Measurements from ENCODE around the gene DHX32.
A peak's percentile ranks its signal among the peaks of the same experiment; 100 is the strongest.
"Not testable (repeated sequence)": the region's sequence is repeated elsewhere in the genome, so short reads cannot be mapped to it uniquely, and the experiment has no call there.

The DHX32 gene, protein sequence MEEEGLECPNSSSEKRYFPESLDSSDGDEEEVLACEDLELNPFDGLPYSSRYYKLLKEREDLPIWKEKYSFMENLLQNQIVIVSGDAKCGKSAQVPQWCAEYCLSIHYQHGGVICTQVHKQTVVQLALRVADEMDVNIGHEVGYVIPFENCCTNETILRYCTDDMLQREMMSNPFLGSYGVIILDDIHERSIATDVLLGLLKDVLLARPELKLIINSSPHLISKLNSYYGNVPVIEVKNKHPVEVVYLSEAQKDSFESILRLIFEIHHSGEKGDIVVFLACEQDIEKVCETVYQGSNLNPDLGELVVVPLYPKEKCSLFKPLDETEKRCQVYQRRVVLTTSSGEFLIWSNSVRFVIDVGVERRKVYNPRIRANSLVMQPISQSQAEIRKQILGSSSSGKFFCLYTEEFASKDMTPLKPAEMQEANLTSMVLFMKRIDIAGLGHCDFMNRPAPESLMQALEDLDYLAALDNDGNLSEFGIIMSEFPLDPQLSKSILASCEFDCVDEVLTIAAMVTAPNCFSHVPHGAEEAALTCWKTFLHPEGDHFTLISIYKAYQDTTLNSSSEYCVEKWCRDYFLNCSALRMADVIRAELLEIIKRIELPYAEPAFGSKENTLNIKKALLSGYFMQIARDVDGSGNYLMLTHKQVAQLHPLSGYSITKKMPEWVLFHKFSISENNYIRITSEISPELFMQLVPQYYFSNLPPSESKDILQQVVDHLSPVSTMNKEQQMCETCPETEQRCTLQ

GRCh38 chr10:125881192-125881591, at the start of gene DHX32:
DHX32 (minus strand) TSS chr10:125881292; CDS start chr10:125880824, 468 bp downstream.
- no peak for DNase-seq

- no peak for DNase-seq
Observed at GRCh38 chr10:125929618-125930017, 48.5 kb upstream of the DHX32 start.

DNA sequence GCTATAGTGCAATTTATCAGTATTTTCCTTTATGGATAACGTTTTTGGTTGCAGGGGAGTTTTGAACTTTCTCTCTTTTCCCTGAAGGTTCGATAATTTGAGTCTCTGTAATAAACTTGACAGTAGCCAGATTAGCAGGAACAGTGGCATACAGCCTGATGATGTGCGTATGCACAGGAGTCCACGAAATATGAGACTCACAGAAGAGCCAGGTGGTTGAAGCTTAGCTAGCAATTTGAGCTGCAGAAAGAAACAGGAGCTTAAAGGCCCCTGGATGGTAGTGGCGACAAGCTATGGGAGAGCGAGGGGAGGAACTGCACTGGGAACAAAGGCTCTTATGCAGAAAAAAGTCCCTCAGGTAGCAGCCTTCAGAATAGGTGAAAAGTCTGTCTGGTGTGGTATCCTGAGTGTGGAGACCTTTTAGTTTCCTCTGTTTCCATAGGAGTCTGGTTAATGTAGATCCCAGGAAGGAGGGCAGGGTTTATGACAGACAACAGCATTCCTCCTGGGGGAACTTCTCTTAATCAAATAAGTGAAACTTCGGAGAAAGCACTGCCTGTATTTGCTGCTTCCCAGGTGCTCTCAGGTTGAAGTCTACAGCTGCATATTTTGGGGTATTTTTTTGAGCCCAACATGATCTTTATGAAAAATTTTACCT, 48.0 kb upstream of the DHX32 start:
- no peak for DNase-seq

- not testable (repeated sequence) for DNase-seq
Observed at GRCh38 chr10:125927265-125927664, 46.2 kb upstream of the DHX32 start.

DNA sequence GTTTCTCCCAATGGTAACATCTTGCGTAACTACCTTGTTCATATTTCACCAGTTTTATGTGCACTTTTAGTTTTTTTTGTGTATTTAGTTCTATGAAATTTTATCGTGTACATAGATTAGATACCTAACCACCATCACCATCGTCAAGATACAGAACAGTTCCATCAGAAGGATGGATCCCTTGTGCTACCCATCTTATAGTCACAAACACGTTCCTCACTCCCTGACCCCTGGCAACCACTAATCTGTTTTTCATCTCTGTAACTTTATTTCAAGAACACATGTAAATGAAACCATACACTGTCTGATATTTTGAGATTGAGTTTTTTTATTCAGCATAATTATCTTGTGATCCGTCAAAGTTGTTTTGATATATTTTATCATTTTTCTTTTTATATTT, 45.2 kb upstream of the DHX32 start:
- DNase-seq, result no peak

DNA sequence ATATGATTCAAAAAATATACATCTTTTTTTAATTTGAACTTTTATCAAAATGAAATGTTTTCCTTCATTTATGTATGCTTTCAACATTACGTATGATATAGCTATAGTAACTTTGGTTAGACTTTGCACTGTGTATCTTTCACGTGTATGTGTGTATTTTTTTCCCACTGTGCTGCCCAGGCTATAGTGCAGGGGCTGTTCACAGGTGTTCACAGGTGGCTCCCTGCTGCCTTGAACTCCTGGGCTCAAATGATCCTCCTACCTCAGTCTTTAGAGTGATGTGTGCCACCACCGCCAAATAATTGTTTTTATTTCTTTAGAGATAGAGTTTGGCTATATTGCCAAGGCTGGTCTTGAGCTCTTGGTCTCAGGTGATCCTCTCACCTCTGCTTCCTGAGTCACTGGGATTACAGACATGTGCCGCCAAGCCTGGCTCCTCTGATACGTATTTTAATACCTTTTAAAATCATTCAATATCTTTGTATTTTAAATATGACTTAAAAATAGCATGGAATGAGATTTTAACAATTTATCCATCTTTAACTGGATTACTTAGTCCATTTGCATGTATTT, 44.3 kb upstream of the DHX32 start:
- DNase-seq, result no peak

DNA sequence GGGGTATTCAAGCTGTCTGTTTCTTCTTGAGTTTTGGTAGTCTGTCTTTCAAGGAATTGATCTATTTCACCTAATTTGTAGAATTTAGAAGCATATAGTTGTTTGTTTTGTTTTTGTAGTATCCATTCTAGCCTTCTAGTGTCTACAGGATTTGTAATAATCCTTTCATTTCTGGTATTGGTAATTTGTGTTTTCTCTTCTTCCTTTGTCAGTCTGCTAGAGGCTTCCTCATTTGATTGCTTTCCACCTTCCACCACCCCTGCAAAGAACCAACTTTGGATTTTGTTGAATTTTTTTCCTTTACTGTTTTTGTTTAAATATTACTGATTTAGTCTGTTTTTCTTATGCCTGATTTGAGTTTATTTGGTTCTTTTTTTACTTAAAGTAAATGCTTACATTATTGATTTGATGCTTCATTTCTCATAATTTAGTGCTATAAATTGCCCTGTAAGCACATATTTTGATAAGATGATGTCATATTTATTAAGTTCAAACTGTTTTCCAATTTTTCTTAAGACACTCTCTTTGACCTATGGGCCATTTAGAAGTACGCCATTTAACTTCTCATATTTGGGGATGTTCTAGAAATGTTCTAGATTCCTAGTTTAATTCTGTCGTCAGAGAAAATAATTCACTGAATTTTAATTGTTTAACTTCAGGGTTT, 40.7 kb upstream of the DHX32 start:
- not testable (repeated sequence) for DNase-seq

GRCh38 chr10:125917704-125918361, 36.7 kb upstream of the DHX32 start:
- DNase-seq, result not testable (repeated sequence)

GRCh38 chr10:125916977-125917376, 35.9 kb upstream of the DHX32 start:
- DNase-seq, result no peak

DNA sequence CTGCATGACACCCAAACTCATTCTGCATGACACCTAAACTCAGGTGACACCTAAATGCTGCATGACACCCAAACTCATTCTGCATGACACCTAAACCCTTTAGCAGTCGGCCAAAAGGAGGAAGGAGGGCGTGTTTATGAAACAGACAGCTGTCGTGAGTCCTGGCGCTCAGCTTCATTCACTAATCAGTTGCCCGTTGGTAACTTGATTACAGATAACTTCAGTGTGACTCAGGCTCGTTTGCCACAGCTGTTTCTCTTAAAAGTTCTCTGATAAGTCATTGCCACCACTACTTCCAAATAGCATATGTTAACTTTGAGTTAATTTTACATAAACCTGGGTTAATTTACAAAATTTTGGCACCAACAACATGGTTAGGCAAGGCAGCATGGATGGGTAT, 32.2 kb upstream of the DHX32 start:
- DNase-seq, result not testable (repeated sequence)

GRCh38 chr10:125911990-125912389, 30.9 kb upstream of the DHX32 start:
- no peak for DNase-seq

DNA sequence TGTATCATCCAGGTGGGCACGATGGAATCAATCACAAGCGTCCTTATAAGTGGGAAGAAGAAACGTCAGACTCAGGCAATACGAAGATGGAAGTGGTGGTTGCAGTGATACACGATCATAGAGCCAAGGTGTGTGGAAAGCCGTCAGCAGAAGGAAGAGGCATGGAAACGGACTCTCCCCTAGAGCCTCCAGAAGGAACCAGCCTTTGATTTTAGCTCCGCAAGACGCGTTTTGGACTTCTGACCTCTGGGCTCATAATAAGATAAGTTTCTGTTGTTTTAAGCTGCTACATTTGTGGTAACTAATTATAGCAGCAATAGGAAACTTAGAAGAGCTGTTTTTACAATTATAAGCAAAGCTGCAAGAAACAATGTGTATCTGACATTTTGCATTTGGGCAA, 30.1 kb upstream of the DHX32 start:
- no peak for DNase-seq

GRCh38 chr10:125909491-125909890, 28.4 kb upstream of the DHX32 start:
- DNase-seq, result not testable (repeated sequence)

DNA sequence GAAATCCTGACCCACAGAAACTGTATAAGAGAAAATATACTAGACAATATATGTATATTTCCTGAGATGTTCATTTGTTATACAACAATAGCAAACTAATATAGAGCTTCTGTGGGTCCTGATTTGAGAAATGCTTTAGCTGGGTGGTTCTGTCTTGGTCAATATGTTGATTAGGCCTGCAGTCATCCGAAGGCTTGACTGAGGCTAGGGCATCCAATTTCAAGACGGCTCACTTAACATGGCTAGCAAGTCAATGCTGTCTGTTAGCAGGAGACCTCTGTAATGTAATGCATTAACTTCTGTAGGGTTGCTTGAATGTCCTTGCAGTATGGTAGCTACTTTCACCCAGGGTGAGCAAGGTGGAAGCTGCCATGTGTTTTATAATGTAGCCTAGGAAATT, 27.7 kb upstream of the DHX32 start:
- DNase-seq, result not testable (repeated sequence)

GRCh38 chr10:125907598-125907997, 26.5 kb upstream of the DHX32 start:
- DNase-seq, result not testable (repeated sequence)

GRCh38 chr10:125905069-125905994, 24.2 kb upstream of the DHX32 start:
- not testable (repeated sequence) for DNase-seq

GRCh38 chr10:125903135-125903640, 22.1 kb upstream of the DHX32 start:
- DNase-seq, result not testable (repeated sequence)

- not testable (repeated sequence) for DNase-seq
Observed at GRCh38 chr10:125900963-125901362, 19.9 kb upstream of the DHX32 start.

GRCh38 chr10:125897317-125897716, 16.2 kb upstream of the DHX32 start:
- not testable (repeated sequence) for DNase-seq

DNA sequence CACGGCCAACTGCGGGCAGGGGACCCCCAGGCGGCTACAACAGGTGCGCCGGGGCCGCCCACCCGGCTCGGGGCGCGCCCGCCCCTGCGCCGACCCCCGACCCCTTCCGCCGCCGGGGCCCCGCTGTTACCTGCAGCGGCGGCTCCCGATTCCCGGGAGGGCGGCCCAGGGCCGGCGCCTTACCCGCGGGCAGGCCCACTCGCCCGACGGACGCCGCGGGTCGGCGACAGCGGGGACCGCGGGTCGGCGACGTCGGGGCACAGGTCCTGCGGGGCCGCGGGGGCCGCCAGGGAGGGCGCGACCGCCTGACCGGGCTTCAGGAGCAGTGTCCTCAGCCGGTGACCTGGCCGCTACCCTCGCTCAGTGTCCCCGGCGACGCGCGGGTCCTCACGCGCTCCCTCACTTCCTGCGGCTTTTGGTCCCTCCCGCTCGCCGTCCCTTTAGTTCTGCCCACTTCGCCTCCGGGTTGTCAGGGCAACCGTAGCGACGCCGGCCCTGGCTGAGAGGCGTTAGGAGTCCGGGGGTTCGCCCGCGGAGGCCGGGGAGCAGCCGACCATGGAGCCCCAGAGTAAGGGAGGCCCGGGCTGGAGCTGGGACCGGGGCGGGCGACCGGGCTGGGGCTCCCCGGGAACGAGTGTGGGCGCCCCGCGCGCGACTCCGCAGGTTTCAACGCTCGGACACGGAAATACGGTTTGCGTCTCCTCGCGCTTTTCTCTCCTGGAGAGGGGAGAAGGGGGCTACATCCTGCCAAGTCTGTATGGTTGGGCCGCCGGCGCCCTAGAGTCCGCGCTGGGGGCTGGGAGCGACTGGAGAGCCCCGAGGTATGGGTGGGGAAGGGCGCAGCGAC, 15.2 kb upstream of the DHX32 start, which contains the start of gene FANK1:
FANK1 (plus strand) TSS at position 477 of the 847 bp plus-strand sequence; CDS start at position 556, 79 bp downstream.
- DNase-seq, result peak; percentile 76 to 84
